ENCODE results near the gene MORN2.

DNA sequence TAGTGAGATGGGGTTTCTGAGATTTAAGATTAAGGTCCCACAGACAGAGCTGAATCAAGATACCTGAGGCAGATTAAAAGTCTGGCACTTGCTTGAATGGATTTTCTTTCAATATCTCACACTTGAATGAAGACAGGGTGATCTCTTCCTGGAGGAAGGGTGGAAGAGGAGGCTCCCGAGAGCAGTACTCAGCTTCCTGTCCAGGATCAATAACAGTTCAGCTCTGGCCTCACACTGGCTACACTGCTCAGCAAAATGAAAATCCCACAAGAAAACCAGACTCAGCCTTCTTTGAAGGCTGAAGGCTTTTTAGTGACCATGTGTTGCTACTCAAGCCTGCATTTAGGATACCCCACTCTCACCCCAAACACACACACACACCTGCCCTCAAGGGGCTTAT lies 24.9 kb downstream of the MORN2 start:
- TF ChIP-seq, protein P1, sequence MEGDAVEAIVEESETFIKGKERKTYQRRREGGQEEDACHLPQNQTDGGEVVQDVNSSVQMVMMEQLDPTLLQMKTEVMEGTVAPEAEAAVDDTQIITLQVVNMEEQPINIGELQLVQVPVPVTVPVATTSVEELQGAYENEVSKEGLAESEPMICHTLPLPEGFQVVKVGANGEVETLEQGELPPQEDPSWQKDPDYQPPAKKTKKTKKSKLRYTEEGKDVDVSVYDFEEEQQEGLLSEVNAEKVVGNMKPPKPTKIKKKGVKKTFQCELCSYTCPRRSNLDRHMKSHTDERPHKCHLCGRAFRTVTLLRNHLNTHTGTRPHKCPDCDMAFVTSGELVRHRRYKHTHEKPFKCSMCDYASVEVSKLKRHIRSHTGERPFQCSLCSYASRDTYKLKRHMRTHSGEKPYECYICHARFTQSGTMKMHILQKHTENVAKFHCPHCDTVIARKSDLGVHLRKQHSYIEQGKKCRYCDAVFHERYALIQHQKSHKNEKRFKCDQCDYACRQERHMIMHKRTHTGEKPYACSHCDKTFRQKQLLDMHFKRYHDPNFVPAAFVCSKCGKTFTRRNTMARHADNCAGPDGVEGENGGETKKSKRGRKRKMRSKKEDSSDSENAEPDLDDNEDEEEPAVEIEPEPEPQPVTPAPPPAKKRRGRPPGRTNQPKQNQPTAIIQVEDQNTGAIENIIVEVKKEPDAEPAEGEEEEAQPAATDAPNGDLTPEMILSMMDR (IDR thresholded peaks at IDR 0.05), result no peak
- TF ChIP-seq POLR2AphosphoS5 (IDR thresholded peaks at IDR 0.05), result no peak

All from prostate gland (tissue), 2 donors.